NCI-H2196 (cell line): ENCODE measurements around the gene GNA14.
A peak's percentile ranks its signal among the peaks of the same experiment; 100 is the strongest.
"Not testable (repeated sequence)": the region's sequence is repeated elsewhere in the genome, so short reads cannot be mapped to it uniquely, and the experiment has no call there.

Experiments
- DNase-seq: peaks from one replicate; lab custom pipeline; 2025; ENCODE audit not compliant: unreplicated experiment; lab: John Stamatoyannopoulos, UW

The GNA14 gene

DNA sequence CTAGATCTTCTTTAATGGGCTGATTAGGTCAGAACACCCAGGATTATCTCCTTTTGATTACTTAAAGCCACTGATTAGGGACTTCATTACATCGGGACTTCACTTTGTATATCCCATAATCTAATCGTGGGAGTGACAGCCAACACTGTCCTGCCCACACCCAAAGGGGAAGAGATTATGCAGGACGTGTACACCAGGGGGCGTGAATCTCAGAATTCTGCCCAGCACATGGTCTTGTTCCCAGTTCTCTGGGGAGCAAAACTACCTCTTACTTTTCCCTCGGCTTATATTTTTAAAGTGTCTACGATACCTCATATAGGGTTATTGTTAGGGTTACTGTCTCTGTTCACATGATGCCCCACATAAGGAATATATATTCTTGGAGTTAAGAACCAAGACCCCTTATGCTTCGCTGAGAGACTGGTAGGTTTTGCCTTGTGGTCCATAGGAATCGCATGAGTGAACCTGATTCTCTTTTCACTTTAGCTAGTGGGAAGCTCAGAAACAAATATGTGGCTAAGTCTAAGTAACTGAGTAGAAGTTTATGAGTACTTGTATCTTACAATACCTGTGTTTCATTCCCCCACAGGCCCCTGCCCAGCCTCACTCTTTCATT lies 192.7 kb downstream of the GNA14 start:
- DNase-seq: no peak

DNA sequence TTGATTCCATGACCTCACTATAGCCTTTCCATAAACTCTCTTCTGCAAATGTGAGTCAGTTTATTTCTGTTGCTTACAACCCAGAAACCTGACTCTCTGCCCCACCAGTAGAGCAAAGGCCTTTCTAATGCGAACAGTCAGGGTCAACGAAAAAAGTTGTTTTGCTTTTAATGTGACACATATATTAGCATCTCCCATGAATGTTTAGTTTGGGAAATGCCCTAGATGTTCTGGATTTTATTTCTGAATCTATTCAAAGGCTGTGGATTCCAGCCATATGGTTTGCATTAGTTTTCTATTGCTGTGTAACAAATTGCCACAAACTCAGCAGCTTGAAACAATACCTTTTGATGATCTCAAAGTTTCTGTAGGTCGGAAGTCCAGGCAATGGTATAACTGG lies 193.5 kb downstream of the GNA14 start:
- DNase-seq: no peak

DNA sequence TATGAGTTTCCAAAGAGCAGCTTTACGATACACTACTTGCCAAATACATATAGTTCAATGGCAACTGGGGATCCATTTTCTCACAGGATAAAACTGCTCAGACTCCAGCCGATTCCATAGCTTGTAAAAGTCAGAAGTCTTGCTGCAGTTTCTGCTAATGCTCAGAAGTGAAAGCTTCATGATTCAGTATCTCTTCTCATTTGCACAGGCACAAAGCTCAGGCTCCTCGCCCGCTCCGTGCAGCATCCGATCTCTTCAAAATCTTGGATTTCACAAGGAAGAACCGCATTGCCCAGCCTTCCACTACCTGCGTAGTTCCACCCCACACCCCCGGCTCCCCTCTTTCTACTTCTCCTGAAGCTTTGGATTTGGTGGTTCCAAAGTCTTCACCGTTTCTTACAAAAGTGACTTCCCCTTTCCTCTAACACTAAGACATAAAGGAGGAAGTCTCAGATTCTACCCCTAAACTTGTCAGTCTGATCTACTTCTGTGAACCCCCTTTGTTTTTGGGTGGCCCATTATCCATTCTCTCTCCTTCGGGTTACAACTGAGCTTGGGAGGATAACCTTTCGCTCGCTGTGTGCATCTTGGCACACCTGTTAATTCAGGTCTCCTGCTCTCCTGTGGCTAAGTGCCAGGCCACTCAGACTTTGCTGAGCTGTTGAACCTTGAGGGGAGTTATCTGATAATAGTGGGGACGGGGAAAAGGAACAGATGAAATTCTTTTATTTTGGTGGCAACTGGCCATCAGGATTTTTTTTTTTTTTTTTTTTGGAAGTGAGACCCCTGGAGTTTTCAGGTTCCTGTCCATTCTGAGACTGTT lies 194.1 kb downstream of the GNA14 start:
- no peak for DNase-seq

DNA sequence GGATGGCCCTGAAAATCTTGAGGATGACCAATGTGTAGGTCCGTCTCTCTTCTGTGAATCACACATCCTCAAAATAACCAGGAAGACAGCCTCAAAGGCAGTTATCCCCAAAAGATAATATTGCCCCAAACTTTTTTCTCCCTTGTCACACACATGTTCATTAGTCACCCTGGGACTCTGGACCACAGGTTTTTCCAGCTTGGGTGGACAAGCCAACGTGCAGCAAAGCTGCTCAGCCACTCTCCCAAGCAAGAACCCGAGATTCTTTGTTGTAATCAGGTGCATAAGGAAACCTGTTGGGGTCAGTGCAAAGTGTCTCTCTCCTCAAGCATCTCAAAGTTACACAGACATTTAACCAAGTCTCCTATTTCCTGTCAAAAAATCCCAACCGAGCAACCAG lies 196.6 kb downstream of the GNA14 start:
- no peak for DNase-seq

DNA sequence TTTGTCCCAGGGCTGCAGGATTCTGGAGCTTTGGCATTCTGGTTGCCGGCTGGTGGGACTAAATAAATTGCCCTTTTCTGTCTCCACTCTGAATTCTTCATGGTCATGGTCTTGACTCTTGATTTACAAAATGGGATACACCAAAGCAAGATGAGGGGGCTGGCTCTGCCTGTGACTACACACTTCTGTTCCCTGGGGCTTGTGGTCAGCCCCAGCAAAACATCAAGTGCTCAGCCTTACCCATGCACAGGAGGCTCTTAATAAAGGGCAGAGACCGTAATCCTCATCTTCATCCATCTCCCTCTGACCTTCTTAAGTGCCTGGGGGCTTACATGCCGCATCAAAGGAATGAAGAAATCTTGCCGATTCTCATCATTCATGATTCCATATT lies 198.0 kb downstream of the GNA14 start:
- DNase-seq: no peak

DNA sequence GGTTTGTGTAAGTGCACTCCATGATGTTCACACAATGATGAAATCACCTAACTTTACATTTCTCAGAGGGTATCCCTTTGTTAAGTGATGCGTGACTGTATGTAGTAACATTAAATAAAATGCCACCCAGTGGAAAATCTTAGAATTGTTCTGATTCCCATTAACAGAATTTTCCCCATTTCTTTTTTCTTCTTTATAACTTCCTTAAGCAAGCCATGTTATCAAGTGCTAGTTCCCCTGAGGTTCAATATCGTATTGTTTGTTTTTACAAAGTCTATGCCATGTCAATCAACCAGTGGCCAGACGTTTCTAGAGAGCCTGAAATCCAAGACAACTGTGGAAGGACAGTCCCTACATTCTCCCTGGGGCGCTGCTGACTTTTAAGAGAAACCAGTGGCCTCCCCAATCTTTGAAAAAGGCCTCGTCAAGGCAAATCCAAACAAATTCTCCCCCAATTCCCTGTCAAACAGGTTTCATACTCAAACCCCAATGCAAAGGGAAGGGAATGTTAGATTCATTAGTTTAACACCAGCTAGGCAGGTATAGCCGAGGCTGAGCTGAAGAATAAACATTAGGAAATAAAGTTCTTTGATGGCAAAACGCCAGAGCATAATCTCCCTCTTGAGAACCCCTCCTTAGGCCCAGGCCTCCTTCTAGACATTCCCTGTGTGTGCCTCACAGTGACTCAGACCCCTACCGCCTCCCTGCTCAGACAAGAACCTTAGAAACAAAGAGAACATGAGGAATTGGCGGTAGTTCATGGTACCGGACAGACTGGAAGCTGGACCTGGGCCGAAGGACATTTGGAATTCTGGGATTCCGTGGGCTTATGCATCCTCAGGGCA lies 198.7 kb downstream of the GNA14 start:
- DNase-seq: no peak

DNA sequence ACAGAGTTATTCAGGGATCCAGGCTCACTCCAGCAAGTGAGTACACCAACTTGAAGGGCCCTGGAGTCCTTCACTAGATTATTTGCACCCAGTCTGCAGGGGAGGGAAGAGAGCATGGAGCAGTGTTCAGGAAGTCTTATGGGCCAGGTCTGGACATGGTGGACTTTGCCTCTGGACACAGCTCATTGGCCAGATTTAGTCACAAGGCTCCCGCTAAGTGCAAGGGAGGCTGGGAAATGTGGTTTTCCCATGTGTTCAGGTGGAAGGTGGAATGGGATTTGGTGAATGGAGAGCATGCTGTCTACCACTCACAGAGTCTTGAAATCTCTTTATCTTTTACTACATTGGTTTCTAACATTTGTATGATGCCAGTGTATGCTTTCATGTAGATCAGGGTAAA lies 200.5 kb downstream of the GNA14 start:
- DNase-seq: no peak

DNA sequence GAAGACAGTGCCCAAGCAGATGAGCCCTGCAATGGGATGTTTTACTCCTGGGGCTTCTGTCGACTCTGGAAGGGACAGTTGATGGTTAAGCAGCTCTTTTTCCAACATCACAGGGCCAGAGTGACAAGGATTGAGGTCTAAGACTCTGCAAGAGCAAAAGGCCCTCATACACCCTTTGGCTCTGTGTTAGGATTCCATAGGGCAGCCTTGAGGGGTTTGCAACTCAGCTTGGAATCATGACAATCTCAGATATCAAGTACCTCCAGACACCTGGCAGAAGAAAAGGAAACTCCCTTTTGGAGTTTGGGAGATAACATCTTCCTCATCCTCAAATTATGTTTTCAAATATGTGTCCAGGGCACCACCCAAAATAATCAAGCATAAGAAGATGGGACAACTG lies 205.7 kb downstream of the GNA14 start:
- no peak for DNase-seq

DNA sequence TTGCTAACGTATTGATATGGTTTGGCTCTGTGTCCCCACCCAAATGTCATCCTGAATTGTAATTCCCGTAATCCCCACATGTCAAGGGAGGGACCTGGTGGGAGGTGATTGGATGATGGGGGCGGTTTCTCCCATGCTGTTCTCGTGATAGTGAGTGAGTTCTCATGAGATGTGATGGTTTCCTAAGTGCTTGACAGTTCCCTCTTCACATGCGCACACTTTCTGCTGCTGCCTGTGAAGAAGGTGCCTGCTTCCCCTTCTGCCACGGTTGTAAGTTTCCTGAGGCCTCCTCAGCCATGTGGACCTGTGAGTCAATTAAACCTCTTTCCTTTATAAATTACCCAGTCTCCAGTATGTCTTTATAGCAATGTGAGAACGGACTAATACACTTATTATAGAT lies 207.0 kb downstream of the GNA14 start:
- not testable (repeated sequence) for DNase-seq

DNA sequence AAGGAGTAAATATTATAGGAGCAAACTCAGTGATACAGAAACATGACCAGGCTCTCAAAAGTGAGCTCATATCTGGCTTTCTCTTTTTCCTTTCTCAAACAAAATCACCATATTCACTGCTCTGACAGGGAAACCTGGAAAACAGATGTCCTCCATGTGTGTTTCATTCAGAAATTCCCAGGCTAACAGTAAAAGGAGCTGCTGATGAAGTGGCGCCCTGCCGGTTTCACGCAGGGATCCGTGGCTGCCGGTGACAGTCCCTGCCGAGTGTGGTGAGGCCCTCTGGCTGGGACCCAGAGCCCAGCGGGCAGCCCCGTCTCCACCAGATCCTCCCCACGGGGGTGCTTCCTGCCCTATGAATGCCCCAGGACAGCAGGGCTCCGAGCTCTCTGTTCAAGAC lies 208.1 kb downstream of the GNA14 start:
- peak; percentile 15 for DNase-seq

DNA sequence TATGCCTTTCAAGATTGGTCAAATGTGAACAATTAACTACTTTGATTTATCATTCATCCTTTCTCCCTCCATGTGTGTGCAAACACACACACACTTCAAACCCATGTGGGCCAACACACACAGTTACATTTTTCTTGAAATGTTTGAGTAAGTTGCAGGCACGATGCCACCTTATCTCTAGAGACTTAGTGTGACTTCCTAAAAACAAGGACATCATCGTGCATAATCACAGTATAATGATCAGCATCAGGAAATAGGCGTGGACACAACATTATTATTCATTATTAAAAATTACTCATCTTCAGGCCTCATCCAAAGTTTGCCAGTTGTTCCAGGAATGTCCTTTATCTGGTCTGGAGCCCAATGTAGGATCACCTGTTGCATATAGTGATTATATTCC lies 209.5 kb downstream of the GNA14 start:
- DNase-seq: no peak

DNA sequence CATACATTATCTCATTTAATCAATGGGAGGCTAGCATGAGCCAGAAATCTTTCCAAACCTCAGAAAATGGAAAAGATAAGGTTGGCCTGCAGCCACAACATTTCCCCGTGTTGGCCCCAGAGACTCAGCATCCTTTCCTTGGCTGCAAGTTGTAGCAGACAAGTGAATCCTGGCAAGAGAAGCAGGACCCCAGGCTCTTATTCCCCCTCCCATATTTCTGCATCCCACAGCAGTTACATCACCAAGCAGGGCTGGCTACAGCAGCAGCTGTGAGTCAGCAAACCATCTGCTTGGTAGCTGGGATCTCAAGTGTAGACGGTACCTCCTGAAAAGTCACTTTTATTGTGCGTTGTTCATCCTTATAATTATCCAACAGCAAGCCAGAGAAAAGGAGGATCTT lies 212.4 kb downstream of the GNA14 start:
- no peak for DNase-seq

DNA sequence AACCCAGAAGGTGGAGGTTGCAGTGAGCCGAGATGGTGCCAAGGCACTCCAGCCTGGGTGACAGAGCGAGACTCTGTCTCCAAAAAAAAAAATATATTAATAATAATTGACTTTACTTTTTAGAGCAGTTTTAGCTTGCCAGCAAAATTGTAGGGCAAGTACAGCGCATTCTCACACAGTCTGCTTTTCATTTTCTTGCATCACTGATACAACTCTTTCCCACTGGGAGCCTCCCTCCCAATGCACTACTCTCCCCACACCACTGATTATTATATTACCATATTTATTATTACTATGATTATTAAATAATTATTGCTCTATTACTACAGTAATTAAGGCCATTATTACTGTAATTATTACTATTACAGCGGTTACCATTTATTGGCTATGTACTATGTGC lies 212.8 kb downstream of the GNA14 start:
- no peak for DNase-seq

DNA sequence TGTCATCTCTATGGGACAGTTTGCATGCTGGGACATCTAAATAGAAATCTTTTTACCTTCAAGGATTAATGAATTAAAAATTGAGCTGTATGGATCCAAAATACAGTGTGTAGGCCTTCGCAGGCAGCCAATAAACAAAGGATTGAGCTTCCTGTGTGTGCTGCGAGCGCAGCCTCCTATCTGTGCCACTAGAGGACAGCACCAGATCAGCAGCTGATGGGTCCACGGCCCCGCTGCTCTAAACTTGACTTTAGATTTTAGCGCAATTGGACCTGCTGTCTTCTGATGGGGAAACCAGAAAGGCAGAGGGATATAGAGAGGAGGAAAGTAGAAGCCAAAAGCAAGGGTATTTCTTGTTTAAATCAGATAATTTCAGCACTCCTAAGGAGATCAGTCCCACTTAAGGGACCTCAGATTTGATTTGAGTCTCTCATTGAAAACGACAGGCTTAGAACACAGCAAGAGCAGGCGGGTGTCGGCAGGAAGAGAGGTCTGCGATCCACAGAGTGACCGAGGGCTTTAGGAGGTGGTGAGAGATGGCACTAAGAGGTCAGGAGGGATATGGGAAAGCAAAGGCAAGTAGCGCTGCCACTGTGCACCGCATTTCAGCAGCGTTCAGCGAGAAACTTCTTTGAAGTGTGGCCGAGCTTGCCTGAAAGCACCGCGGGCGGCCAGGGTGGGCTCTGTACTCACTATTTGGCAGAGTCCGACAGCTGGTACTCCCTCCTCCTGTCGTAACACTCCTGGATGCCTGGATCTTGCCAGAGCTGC lies 214.3 kb downstream of the GNA14 start:
- peak; percentile 72 for DNase-seq

DNA sequence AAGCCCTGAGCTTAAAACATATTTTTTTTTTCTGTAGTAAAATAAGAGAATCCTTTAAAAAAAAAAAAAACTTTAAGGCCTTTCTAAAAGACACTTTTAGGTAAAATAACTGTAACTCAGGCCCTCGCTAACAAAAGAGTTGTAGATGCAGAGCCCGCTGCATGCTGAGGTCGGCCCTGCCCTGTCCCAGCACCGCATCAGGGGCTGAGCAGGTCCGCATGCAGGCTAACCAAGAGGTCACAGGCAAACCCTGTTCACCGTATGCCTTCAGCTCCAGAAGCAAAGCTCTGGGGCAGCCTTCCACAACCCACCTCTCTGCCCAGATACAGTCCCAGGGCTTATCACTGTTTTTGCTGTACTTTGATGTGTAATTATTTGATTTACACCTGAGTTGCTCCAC lies 216.1 kb downstream of the GNA14 start:
- DNase-seq: no peak

DNA sequence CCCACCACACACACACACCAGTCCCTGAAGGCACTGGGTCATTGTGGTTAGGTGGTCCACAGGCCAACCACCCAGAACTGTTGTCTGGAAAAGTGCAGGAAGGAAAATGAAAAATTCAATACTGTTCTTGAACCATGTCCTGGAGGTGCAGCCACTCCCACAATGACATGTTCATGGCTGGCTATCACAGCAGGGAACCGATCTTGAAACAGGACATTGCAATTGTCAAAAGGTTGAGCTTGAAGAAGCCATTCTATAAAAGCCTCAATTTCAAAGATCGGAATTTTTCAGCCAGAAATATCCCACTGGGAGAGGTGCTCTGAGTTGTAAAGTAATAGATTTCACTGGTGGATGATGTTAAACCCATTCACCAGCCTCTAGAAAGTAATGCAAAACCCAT lies 218.2 kb downstream of the GNA14 start:
- DNase-seq: no peak

DNA sequence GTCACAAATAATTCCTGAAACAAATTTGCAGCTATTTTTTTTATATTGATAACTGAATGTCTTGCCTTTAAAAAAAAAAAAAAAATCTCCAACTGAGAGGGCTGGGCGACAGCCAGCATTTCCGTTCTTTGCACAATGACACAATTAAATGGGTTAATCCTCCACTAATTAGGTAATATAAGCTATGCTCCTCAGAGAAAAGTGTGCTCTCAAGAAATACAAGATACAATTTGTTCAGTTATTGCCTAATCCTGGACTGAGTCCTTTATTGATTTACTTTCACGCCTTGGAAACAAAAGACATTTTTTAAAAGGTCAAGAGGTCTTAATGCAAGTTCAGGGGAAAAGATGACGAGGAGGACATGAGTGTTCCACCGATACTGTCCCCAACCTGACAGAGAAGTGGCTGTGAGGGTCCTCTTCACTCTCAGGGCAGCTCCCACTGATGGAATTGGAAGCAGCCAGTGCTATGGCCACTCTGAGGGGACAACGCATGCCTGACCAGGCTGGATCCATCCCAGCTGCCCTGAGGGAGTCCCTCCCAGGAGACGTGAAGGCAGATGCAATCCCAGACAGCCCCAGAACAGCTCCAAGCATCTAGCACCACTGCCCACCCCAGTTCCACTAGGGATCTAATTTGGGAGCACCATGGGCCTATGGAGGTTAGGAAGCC lies 220.7 kb downstream of the GNA14 start:
- no peak for DNase-seq

DNA sequence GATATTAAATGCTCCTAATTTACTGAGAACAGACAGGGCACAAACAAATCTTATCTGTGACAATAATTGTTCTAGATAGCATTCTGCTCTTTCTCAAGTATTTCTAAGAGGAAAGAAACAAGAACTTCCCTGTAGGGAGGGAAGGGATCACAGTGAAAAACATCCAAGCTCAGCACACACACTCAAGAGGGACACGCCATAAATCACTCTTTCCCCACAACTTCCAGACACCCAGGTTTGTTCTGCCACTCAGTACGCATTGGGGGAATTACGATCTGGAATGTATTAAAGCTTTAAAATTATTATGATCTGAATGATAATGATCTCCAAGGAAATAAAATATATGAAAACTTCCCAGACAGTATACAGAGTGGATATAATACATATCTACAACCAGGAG lies 221.4 kb downstream of the GNA14 start:
- no peak for DNase-seq

DNA sequence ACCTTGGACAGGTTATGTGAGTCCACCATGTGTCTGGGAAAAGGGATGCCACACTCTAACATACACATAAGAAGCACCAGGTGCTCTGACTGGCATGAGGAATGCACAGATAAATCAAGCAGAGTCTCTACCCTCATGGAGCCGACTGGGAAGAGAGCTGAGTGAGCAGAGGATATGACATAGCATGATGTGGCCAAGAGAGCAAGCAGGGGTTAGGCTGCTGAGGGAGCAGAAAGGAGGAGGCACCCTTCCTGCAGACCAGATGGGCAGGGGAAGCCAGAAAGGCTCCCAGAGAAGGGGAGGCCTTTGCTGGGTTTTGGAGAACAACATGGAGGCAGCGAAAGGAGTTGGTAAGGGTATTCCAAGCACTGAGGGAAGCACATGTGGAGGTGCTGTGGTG lies 223.1 kb downstream of the GNA14 start:
- no peak for DNase-seq

DNA sequence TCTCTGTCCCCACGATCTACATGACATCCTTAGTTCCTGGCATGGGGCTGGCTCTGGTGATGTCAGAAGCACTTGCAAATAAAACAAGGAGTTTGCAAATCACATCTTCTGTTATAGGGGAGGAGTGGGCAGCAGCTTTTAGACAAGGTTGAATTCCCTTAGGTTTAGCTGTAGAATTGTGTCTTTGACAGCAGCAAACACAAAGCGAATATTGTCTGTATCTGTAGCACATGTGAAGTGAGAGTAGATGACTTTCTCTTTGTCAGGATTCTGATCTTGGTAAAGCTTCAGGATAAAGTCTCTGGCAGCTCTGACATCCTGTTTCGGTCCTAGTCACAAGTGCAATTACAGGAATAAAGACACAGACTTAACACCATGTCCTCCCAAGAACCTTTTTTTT lies 224.3 kb downstream of the GNA14 start:
- no peak for DNase-seq

DNA sequence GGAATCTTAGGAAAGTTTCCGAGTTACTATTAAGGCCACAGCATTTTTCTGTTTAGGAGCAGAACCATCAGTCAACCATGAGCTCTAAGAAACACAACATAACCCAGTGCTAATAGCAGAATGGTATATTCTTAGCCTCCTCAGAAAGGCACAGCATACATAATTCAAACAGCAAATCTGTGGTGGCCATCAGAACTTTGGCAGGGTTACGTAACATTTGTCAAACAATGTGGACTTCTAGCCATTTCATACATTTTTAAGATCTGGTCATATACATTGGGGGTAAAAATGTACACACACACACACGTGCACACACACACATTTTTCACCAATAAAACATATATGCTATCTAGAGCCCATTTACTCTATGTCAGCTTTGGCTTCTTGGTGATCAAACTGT lies 225.2 kb downstream of the GNA14 start:
- DNase-seq: no peak
